Measurements from ENCODE around the gene NUDCD3.

NUDCD3 gene

DNA sequence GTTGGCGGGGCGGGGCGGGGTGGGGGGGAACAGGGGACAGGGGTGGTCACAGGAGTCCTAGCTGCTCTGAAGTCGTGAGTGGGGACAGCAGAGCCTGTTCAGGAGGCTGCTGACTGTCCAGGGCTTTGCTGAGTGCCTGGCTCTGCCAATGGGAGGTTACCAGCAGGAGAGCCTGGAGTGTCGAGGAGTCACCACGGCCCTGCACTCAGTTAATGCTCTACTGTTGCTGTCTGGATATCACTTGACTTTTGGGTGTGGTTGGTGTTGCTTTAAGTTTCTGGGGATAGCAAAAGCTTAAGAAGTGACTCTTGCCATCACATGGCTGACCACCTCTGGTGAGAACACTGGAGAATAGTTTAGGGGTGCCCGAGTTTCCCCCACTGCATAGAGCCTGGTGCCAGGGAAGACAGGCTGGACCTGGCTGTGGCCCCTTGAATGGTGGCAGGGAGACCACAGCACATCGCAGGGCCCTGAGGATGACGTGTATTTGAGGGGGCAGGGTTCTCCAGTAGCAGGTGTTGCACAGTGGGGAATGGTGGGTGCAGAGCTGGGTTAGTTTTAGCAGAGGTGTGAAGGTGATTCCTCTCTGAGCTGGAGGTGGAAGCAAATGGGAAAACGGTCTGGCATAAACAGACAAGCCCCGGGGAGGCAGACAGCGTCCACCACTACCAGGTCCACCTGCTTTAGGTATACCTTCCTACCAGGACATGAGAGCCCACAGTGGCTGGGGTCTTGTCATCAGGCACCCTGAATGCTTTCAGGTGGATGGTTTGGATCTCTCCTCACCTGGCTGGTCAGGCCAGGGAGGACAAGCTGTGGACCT is 110.9 kb downstream of the NUDCD3 start:
- H3K9me3 ChIP-seq, result no peaks in the 10 kb centered on the region
- DNase-seq, result no peak
- H3K4me1 ChIP-seq, result no peaks in the 10 kb centered on the region
- no peaks in the 10 kb centered on the region; the same call in 1 of the 2 replicates for H3K36me3 ChIP-seq
- no peak overlapping the region for H3K4me3 ChIP-seq (ENCODE audit: low read depth, low read length)
- TF ChIP-seq CTCF (IDR thresholded peaks at IDR 0.05; ENCODE audit: low read depth, low read length), result no peak
- no peaks in the 10 kb centered on the region for H3K27me3 ChIP-seq

DNA sequence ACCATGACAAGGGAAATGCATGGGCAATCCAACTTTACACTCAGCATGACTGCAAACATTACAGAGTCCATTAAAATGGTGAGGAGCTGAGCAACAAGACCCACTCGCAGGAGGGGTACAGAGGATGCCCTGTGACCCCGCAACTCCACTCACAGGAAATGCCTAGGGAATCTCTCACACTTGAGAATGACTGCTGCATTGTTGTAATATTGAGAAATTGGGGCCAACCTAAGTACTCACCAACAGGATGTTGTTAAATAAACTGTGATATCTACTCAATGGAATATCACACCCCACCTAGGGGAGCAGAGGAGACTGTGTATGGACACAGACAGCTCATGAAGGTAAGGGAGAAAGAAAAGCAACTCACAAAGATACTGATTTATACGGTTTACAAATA is 111.7 kb downstream of the NUDCD3 start:
- no peaks in the 10 kb centered on the region for H3K36me3 ChIP-seq
- no peaks in the 10 kb centered on the region for H3K27me3 ChIP-seq
- no peaks in the 10 kb centered on the region for H3K4me1 ChIP-seq
- H3K4me3 ChIP-seq (ENCODE audit: low read depth, low read length), result no peak overlapping the region
- H3K9me3 ChIP-seq, result no peaks in the 10 kb centered on the region
- no peak for DNase-seq
- TF ChIP-seq CTCF (IDR thresholded peaks at IDR 0.05; ENCODE audit: low read depth, low read length), result no peak

- no peak for DNase-seq
- H3K4me1 ChIP-seq, result no peaks in the 10 kb centered on the region
- H3K4me3 ChIP-seq (ENCODE audit: low read depth, low read length), result no peak overlapping the region
- no peak for TF ChIP-seq CTCF (IDR thresholded peaks at IDR 0.05; ENCODE audit: low read depth, low read length)
- H3K36me3 ChIP-seq, result no peaks in the 10 kb centered on the region
- H3K27me3 ChIP-seq, result no peaks in the 10 kb centered on the region
- H3K9me3 ChIP-seq, result no peaks in the 10 kb centered on the region
These were observed 112.6 kb downstream of the NUDCD3 start for GRCh38 chr7:44377681-44378421.

GRCh38 chr7:44377134-44377463 is 113.4 kb downstream of the NUDCD3 start:
- Histone ChIP-seq H3K9me3 (no peaks in the 10 kb centered on the region), H3K4me3 (ENCODE audit: low read depth, low read length) (no peak overlapping the region), H3K4me1 (no peaks in the 10 kb centered on the region), H3K36me3 (no peaks in the 10 kb centered on the region), H3K27me3 (no peaks in the 10 kb centered on the region)
- no peak for DNase-seq
- no peak for TF ChIP-seq CTCF (IDR thresholded peaks at IDR 0.05; ENCODE audit: low read depth, low read length)

DNA sequence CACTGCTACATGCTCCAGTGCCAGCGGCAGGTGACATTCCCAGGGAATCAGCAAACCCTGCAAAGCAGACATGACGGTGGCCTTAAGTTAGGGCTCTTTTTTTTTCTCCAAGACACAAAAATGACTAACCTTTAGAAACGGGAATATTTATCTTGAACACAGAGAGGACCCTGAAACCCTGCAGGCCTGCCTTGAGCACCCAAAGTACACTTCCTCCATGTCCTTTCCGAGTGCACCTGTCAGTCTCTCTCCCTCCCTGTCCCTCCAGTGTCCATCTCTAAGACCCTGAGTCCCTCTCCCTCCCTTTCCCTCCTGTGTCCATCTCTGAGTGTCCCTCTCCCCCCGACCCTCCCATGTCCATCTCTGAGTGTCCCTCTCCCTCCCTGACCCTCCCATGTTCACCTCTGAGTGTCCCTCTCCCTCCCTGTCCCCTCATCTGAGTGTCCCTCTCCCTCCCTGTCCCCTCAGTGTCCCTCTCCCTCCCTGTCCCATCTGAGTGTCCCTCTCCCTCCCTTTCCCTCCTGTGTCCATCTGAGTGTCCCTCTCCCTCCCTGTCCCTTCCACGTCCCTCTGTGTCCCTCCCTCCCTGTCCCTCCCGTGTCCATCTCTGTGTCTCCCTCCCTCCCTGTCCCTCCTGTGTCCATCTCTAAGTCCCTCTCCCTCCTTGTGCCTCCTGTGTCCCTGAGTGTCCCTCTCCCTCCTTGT is 113.9 kb downstream of the NUDCD3 start:
- no peak for DNase-seq
- no peak for TF ChIP-seq CTCF (IDR thresholded peaks at IDR 0.05; ENCODE audit: low read depth, low read length)
- H3K27me3 ChIP-seq, result no peaks in the 10 kb centered on the region
- no peaks in the 10 kb centered on the region for H3K4me1 ChIP-seq
- no peaks in the 10 kb centered on the region for H3K9me3 ChIP-seq
- H3K4me3 ChIP-seq (ENCODE audit: low read depth, low read length), result no peak overlapping the region
- no peaks in the 10 kb centered on the region for H3K36me3 ChIP-seq

Data from BE2C (cell line).